ENCODE measurements around the gene CCDC121. TPM values are rescaled to one million over a fixed set of nuclear protein-coding genes. Genes with fewer than 3 reads are reported as not detected.
A peak's percentile ranks its signal among the peaks of the same experiment; 100 is the strongest.
"Not testable (repeated sequence)": the region's sequence is repeated elsewhere in the genome, so short reads cannot be mapped to it uniquely, and the experiment has no call there.

The CCDC121 gene
- polyA plus RNA-seq, 6 donors from 2014 or later, result 1.3 to 2.6 (median 1.8) TPM

DNA sequence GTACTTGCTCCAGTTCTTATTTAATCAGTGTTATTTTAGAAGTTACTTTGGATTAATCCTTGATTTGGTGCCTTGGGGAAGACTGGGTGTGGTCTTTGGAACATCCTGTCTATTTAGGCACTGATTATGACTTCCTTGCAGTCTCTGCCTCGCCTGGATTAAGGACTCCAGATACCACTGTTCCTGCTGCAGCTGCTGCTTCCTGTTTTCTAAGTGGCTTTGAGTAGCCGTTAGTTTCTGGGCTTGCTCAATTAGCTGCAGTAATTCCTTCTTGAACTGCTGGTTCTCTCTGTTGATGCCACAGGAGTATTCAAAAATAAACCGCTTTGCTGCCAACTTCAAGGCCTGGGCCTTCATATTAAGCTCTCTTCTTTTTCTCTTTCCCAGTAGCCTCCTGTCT, 1.9 kb downstream of the CCDC121 start:
- DNase-seq; H3K27me3 Mint-ChIP-seq; ATAC-seq (ENCODE audit: low read depth in 2 of 2); H3K9me3 Mint-ChIP-seq: not testable (repeated sequence)
- Mint-ChIP-seq H3K27ac (peak overlapping the region in 2 of 6 donors; percentile 72 to 86), H3K36me3 (peaks cover 19 to 25% of the 10 kb centered on the region in 2 donors), H3K4me1 (peaks cover 6 to 20% (median 10%) of the 10 kb centered on the region in 3 donors), H3K4me3 (peak overlapping the region in 2 of 8 donors; percentile 4 to 40)

DNA sequence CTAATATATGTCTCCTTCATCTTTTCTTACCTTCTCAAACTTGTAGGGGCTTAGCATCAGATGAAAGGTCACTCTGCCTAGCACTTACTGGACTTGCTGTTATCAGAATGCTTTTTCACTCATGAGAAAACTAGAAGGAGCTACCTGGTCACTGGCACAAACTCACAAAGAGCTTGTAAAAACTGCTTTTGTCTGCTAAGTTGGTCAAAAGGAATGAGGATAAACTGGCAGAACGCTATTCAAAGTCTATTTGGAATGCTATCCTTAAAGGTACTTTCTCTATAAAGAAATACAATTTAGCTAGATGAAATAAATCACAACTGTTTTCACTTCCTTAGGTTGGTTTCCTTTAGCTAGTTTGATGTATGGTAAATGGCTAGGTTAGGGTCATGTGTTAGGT, 2.5 kb downstream of the CCDC121 start:
- not testable (repeated sequence) for H3K27me3 Mint-ChIP-seq; ATAC-seq (ENCODE audit: low read depth in 2 of 2)
- H3K27ac Mint-ChIP-seq, result peak overlapping the region in 1 of 6 donors; percentile 42

GRCh38 chr2:27624943-27625342, 3.9 kb downstream of the CCDC121 start:
- ATAC-seq (ENCODE audit: low read depth in 2 of 2) (no peak), DNase-seq (no peak)
- no peaks in the 10 kb centered on the region for H3K27me3 Mint-ChIP-seq
- no peak overlapping the region for H3K27ac Mint-ChIP-seq
- no peaks in the 10 kb centered on the region for H3K9me3 Mint-ChIP-seq
- H3K4me1 Mint-ChIP-seq, result peaks cover 6 to 10% (median 8%) of the 10 kb centered on the region in 3 donors
- H3K4me3 Mint-ChIP-seq, result no peak overlapping the region
- H3K36me3 Mint-ChIP-seq, result peaks cover 28 to 35% of the 10 kb centered on the region in 2 donors

More for the DNA sequence above, 2.5 kb downstream of the CCDC121 start:
- H3K36me3 Mint-ChIP-seq, result peaks cover 19 to 27% of the 10 kb centered on the region in 2 donors
- not testable (repeated sequence) for DNase-seq, H3K9me3 Mint-ChIP-seq, H3K4me3 Mint-ChIP-seq
- peaks cover 6 to 20% (median 10%) of the 10 kb centered on the region in 3 donors for H3K4me1 Mint-ChIP-seq

GRCh38 chr2:27622921-27623384, 5.9 kb downstream of the CCDC121 start:
- no peak for ATAC-seq (ENCODE audit: low read depth in 2 of 2)
- H3K36me3 Mint-ChIP-seq, result peaks cover 36 to 43% of the 10 kb centered on the region in 2 donors
- H3K27ac Mint-ChIP-seq, result no peak overlapping the region
- H3K4me1 Mint-ChIP-seq, result peaks cover 6 to 10% (median 6%) of the 10 kb centered on the region in 3 donors
- no peaks in the 10 kb centered on the region for H3K27me3 Mint-ChIP-seq
- no peak for DNase-seq
- no peaks in the 10 kb centered on the region for H3K9me3 Mint-ChIP-seq
- no peak overlapping the region for H3K4me3 Mint-ChIP-seq

- no peak overlapping the region for H3K27ac Mint-ChIP-seq
- no peak overlapping the region for H3K4me3 Mint-ChIP-seq
- H3K4me1 Mint-ChIP-seq, result peaks cover 0 to 4% (median 0%) of the 10 kb centered on the region in 3 donors
- no peaks in the 10 kb centered on the region for H3K27me3 Mint-ChIP-seq
- no peaks in the 10 kb centered on the region for H3K9me3 Mint-ChIP-seq
- peaks cover 45 to 52% of the 10 kb centered on the region in 2 donors for H3K36me3 Mint-ChIP-seq
- no peak for DNase-seq
- ATAC-seq (ENCODE audit: low read depth in 2 of 2), result no peak
Observed at GRCh38 chr2:27621524-27621923, 7.3 kb downstream of the CCDC121 start.

GRCh38 chr2:27615316-27615715, 13.5 kb downstream of the CCDC121 start:
- DNase-seq, result no peak
- H3K9me3 Mint-ChIP-seq, result no peaks in the 10 kb centered on the region
- H3K27me3 Mint-ChIP-seq, result no peaks in the 10 kb centered on the region
- no peak for ATAC-seq (ENCODE audit: low read depth in 2 of 2)
- peak overlapping the region in 1 of 6 donors; percentile 28 for H3K27ac Mint-ChIP-seq
- H3K4me3 Mint-ChIP-seq, result no peak overlapping the region
- peaks cover 0 to 4% (median 2%) of the 10 kb centered on the region in 3 donors for H3K4me1 Mint-ChIP-seq
- peaks cover 32 to 48% of the 10 kb centered on the region in 2 donors for H3K36me3 Mint-ChIP-seq

- H3K4me3 Mint-ChIP-seq, result no peak overlapping the region
- DNase-seq (no peak), ATAC-seq (ENCODE audit: low read depth in 2 of 2) (no peak)
- no peaks in the 10 kb centered on the region for H3K9me3 Mint-ChIP-seq
- H3K4me1 Mint-ChIP-seq, result peaks cover 0 to 4% (median 2%) of the 10 kb centered on the region in 3 donors
- H3K27me3 Mint-ChIP-seq, result no peaks in the 10 kb centered on the region
- H3K36me3 Mint-ChIP-seq, result peaks cover 32 to 42% of the 10 kb centered on the region in 2 donors
- no peak overlapping the region for H3K27ac Mint-ChIP-seq
Observed at GRCh38 chr2:27613985-27614384, 14.8 kb downstream of the CCDC121 start.

DNA sequence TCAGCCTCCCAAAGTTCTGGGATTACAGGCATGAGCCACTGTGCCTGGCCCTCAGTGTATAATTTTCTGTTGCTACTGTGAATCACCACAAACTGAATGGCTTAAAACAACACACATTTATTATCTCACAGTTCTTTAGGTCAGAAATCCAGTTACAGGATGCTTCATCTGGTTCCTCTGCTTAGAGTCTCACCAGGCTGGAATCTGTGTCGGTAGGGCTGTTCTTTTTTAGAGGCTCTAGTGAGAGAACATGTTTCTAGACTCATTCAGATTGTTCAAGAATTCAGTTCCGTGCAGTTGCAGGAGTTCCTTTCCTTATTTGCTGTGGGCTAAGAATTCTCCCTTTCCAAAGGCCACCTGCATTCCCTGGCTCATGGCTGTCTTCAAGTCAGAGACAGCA, 22.2 kb downstream of the CCDC121 start:
- Mint-ChIP-seq H3K27me3 (no peaks in the 10 kb centered on the region), H3K4me1 (peaks cover 0 to 6% (median 2%) of the 10 kb centered on the region in 3 donors), H3K27ac (no peak overlapping the region), H3K4me3 (no peak overlapping the region), H3K9me3 (no peaks in the 10 kb centered on the region), H3K36me3 (peaks cover 33 to 51% of the 10 kb centered on the region in 2 donors)
- ATAC-seq (ENCODE audit: low read depth in 2 of 2), result no peak
- DNase-seq, result no peak

DNA sequence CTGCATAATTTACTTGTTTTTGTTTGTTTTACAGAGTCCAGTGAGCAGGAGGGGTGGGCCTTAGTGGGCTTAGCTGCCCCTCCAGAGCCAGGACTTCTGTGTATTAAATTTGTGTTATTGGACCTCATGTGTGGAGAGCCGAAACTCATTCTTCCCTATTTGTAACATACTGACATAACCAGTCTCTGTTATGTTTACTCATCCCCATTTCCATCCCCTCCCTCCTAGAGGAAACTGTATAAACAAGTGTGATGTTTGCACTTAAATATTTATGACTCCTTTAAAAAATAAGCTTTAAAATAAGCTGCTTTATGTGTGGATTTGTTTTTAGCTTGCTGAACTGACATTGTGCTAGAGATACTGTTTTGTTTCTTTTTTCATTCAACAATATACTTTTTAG, 32.2 kb downstream of the CCDC121 start:
- H3K36me3 Mint-ChIP-seq, result peaks cover 33% of the 10 kb centered on the region in 2 donors
- H3K4me3 Mint-ChIP-seq, result no peak overlapping the region
- peaks cover 0 to 31% (median 17%) of the 10 kb centered on the region in 7 donors for H3K9me3 Mint-ChIP-seq
- H3K4me1 Mint-ChIP-seq, result peaks cover 29 to 38% (median 32%) of the 10 kb centered on the region in 3 donors
- no peak for DNase-seq
- ATAC-seq (ENCODE audit: low read depth in 2 of 2), result no peak
- no peaks in the 10 kb centered on the region for H3K27me3 Mint-ChIP-seq
- no peak overlapping the region for H3K27ac Mint-ChIP-seq

DNA sequence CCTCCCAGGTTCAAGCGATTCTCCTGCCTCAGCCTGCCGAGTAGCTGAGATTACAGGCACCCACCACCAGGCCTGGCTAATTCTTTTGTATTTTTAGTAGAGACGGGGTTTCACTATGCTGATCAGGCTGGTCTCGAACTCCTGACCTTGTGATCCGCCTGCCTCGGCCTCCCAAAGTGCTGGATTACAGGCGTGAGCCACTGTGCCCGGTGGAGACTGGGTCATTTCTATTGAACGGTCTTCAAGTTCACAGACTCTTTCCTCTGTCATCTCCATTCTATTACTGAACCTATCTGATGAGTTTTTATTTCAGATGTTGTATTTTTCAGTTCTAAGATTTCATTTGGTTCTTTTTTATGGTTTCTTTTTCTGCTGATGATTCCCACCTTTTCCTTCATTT, 33.4 kb downstream of the CCDC121 start:
- Mint-ChIP-seq H3K4me3 (peak overlapping the region in 1 of 8 donors; percentile 0), H3K4me1 (peaks cover 29 to 38% (median 29%) of the 10 kb centered on the region in 3 donors), H3K9me3 (peaks cover 0 to 37% (median 23%) of the 10 kb centered on the region in 7 donors), H3K27ac (peak overlapping the region in 1 of 6 donors; percentile 38), H3K36me3 (peaks cover 30 to 32% of the 10 kb centered on the region in 2 donors)
- ATAC-seq (ENCODE audit: low read depth in 2 of 2); DNase-seq; H3K27me3 Mint-ChIP-seq: not testable (repeated sequence)

DNA sequence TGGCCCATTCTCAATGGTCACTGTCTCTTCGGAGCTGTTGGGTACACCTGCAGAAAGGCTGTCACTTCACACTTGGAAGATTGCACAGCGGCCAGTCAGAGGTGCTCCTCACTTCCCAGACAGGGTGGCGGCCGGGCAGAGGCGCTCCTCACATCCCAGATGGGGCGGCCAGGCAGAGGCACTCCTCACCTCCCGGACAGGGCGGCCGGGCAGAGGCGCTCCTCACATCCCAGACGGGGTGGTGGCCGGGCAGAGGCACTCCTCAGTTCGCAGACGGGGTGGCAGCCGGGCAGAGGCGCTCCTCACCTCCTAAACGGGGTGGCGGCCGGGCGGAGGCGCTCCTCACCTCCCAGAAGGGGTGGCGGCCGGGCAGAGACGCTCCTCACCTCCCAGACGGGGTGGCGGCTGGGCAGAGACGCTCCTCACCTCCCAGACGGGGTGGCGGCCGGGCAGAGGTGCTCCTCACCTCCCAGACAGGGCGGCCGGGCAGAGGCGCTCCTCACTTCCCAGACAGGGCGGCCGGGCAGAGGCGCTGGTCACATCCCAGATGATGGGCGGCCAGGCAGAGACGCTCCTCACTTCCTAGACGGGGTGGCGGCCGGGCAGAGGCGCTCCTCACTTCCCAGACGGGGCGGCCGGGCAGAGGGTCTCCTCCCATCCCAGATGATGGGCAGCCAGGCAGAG, 34.6 kb downstream of the CCDC121 start:
- peaks cover 4 to 48% (median 35%) of the 10 kb centered on the region in 7 donors for H3K9me3 Mint-ChIP-seq
- H3K36me3 Mint-ChIP-seq, result peaks cover 32 to 36% of the 10 kb centered on the region in 2 donors
- not testable (repeated sequence) for H3K4me3 Mint-ChIP-seq; DNase-seq; H3K27me3 Mint-ChIP-seq; ATAC-seq (ENCODE audit: low read depth in 2 of 2)
- peak overlapping the region in 1 of 6 donors; percentile 87 for H3K27ac Mint-ChIP-seq
- peaks cover 23 to 33% (median 25%) of the 10 kb centered on the region in 3 donors for H3K4me1 Mint-ChIP-seq

GRCh38 chr2:27593240-27593639, 35.6 kb downstream of the CCDC121 start:
- peaks cover 4 to 48% (median 38%) of the 10 kb centered on the region in 7 donors for H3K9me3 Mint-ChIP-seq
- ATAC-seq (ENCODE audit: low read depth in 2 of 2), result no peak
- no peak overlapping the region for H3K4me3 Mint-ChIP-seq
- DNase-seq, result no peak
- H3K36me3 Mint-ChIP-seq, result peaks cover 30 to 35% of the 10 kb centered on the region in 2 donors
- H3K4me1 Mint-ChIP-seq, result peaks cover 17 to 33% (median 22%) of the 10 kb centered on the region in 3 donors
- no peaks in the 10 kb centered on the region for H3K27me3 Mint-ChIP-seq
- H3K27ac Mint-ChIP-seq, result no peak overlapping the region

DNA sequence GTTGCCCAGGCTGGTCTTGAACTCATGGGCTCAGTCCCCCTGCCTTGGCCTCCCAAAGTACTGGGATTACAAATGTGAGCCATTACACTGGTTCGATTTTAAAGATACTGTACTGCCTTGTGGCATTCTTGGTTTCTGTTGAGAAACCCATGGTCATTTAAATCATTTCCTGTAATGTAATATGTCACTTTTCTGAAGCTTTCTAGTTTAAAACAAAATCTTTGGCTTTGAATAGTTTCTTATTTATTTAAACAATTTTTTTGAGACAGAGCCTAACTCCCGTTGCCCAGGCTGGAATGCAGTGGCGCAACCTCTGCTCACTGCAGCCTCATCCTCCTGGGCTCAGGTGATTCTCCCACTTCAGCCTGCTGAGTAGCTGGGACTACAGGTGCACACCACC, 37.1 kb downstream of the CCDC121 start:
- Mint-ChIP-seq H3K27me3 (no peaks in the 10 kb centered on the region), H3K4me3 (no peak overlapping the region), H3K4me1 (peaks cover 10 to 32% (median 20%) of the 10 kb centered on the region in 3 donors), H3K27ac (no peak overlapping the region), H3K36me3 (peaks cover 30 to 33% of the 10 kb centered on the region in 2 donors), H3K9me3 (peaks cover 4 to 48% (median 38%) of the 10 kb centered on the region in 7 donors)
- ATAC-seq (ENCODE audit: low read depth in 2 of 2), result no peak
- no peak for DNase-seq

- Mint-ChIP-seq H3K27ac (no peak overlapping the region), H3K4me1 (peaks cover 30 to 49% (median 37%) of the 10 kb centered on the region in 3 donors), H3K36me3 (peaks cover 15 to 27% of the 10 kb centered on the region in 2 donors), H3K27me3 (no peaks in the 10 kb centered on the region), H3K4me3 (peak overlapping the region in 2 of 8 donors; percentile 9 to 67), H3K9me3 (peaks cover 10 to 24% (median 22%) of the 10 kb centered on the region in 7 donors)
- no peak for ATAC-seq (ENCODE audit: low read depth in 2 of 2)
- no peak for DNase-seq
Observed at GRCh38 chr2:27588308-27588707, 40.5 kb downstream of the CCDC121 start.
